Parathyroid adenoma (tissue), 2 donors: ENCODE data around the gene CCDC32.

Experiments used
- H2AFZ ChIP-seq: fragments of 300-600 bp; sonication (generic); one replicate; pipeline ENCODE4 v1.7.0; 2017; ENCODE audit warnings: antibody characterized with exemption, mild to moderate bottlenecking
- H3K27ac ChIP-seq: fragments of 300-600 bp; sonication (generic); one replicate; pipeline ENCODE4 v1.7.0; 2017
- H3K27me3 ChIP-seq: fragments of 300-600 bp; sonication (generic); one replicate; pipeline ENCODE4 v1.7.0; 2017; ENCODE audit warnings: low read length; ENCODE audit not compliant: control insufficient read depth, insufficient read depth
- H3K36me3 ChIP-seq: fragments of 300-600 bp; sonication (generic); one replicate; pipeline ENCODE4 v1.7.0; 2017; ENCODE audit warnings: low read length; ENCODE audit not compliant: control insufficient read depth, insufficient read depth
- H3K4me1 ChIP-seq: fragments of 300-600 bp; sonication (generic); one replicate; pipeline ENCODE4 v1.7.0; 2017; ENCODE audit warnings: control low read depth
- H3K4me2 ChIP-seq: fragments of 300-600 bp; sonication (generic); one replicate; pipeline ENCODE4 v1.7.0; 2017; ENCODE audit warnings: low read length
- H3K4me3 ChIP-seq: fragments of 300-600 bp; sonication (generic); one replicate; pipeline ENCODE4 v1.7.0; 2017; ENCODE audit warnings: low read depth, low read length
- H3K79me2 ChIP-seq: fragments of 300-600 bp; sonication (generic); one replicate; pipeline ENCODE4 v1.7.0; 2017; ENCODE audit warnings: control low read depth
- H3K9ac ChIP-seq: fragments of 300-600 bp; sonication (generic); one replicate; pipeline ENCODE4 v1.7.0; 2017; ENCODE audit warnings: mild to moderate bottlenecking
- H3K9me3 ChIP-seq: fragments of 300-600 bp; sonication (generic); one replicate; pipeline ENCODE4 v1.7.0; 2017; ENCODE audit warnings: low read length; ENCODE audit not compliant: control insufficient read depth
- TF ChIP-seq, protein P1 (sequence below): fragments of 300-600 bp; sonication (generic); IDR thresholded peaks from one replicate; pipeline ENCODE4 v1.7.0; 2017; ENCODE audit warnings: antibody characterized with exemption, mild to moderate bottlenecking
- donor health status: primary hyperparathyroidism.

Gene CCDC32

DNA sequence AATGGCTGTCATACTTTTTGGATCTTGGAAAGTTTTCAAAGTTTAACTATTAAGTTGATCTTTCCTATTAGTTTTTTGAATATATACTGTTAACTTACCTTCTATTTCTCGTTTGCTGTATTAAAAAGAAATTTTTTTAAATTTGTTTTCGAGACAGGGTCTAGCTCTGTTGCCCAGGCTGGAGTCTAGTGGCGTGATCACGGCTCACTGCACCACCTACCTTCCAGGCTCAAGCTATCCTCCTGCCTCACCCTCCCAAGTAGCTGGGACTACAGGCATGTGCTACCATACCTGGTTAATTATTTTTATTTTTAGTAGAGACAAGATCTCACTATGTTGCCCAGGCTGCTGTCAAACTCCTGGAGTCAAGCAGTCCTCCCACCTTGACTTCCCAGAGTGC is 33.8 kb upstream of the CCDC32 start:
- TF ChIP-seq, protein P1, sequence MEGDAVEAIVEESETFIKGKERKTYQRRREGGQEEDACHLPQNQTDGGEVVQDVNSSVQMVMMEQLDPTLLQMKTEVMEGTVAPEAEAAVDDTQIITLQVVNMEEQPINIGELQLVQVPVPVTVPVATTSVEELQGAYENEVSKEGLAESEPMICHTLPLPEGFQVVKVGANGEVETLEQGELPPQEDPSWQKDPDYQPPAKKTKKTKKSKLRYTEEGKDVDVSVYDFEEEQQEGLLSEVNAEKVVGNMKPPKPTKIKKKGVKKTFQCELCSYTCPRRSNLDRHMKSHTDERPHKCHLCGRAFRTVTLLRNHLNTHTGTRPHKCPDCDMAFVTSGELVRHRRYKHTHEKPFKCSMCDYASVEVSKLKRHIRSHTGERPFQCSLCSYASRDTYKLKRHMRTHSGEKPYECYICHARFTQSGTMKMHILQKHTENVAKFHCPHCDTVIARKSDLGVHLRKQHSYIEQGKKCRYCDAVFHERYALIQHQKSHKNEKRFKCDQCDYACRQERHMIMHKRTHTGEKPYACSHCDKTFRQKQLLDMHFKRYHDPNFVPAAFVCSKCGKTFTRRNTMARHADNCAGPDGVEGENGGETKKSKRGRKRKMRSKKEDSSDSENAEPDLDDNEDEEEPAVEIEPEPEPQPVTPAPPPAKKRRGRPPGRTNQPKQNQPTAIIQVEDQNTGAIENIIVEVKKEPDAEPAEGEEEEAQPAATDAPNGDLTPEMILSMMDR: no peak
- no peak overlapping the region for H3K4me3 ChIP-seq
- no peak overlapping the region for H2AFZ ChIP-seq

DNA sequence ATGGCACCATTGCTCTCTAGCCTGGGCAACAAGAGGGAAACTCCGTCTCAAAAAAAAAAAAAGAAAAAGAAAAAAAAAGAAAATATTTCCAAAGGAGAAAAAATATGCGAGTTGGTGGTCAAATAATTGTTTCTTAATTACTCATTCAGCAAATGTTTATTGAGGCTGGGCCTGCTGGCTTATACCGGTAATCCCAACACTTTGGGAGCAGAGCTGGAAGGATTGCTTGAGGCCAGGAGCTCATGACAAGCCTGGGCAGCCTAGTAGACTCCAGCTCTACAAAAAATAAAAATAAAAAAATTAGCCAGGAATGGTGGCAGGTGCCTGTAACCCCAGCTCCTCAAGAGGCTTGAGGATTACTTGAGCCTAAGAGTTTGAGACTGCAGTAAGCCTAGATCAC is 33.3 kb upstream of the CCDC32 start:
- Histone ChIP-seq H2AFZ (no peak overlapping the region), H3K79me2 (no peaks in the 10 kb centered on the region), H3K9me3 (no peaks in the 10 kb centered on the region), H3K9ac (no peak overlapping the region), H3K4me3 (no peak overlapping the region), H3K27me3 (no peaks in the 10 kb centered on the region), H3K27ac (no peak overlapping the region), H3K4me2 (no peak overlapping the region), H3K4me1 (no peaks in the 10 kb centered on the region), H3K36me3 (no peaks in the 10 kb centered on the region)
- TF ChIP-seq, protein P1: no peak

More for the DNA sequence above, 33.8 kb upstream of the CCDC32 start:
- no peaks in the 10 kb centered on the region for H3K27me3 ChIP-seq
- H3K9ac ChIP-seq: no peak overlapping the region
- H3K36me3 ChIP-seq: no peaks in the 10 kb centered on the region
- H3K27ac ChIP-seq: no peak overlapping the region
- H3K4me2 ChIP-seq: no peak overlapping the region
- no peaks in the 10 kb centered on the region for H3K79me2 ChIP-seq
- no peaks in the 10 kb centered on the region for H3K4me1 ChIP-seq
- H3K9me3 ChIP-seq: no peaks in the 10 kb centered on the region

DNA sequence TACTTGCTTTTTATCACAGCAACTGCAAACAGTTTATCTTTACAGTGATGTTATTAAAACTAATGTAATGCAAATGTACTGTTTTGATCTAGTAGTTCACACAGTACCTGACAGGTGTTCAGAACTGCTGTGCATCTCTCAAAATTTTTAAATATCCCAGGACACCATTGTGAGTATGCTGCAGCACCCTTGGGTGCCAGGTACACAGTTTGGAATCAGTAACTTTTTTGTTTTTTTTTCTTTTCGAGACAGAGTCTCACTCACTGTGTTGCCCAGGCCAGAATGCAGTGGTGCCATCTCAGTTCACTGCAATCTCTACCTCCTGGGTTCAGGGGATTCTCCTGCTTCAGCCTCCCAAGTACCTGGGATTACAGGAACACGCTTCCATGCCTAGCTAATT is 32.2 kb upstream of the CCDC32 start:
- Histone ChIP-seq H3K36me3 (no peaks in the 10 kb centered on the region), H3K4me1 (no peaks in the 10 kb centered on the region), H3K79me2 (no peaks in the 10 kb centered on the region), H3K4me2 (no peak overlapping the region), H3K27me3 (no peaks in the 10 kb centered on the region), H3K9ac (no peak overlapping the region), H3K9me3 (no peaks in the 10 kb centered on the region), H3K4me3 (no peak overlapping the region), H3K27ac (no peak overlapping the region), H2AFZ (no peak overlapping the region)
- TF ChIP-seq, protein P1: no peak

DNA sequence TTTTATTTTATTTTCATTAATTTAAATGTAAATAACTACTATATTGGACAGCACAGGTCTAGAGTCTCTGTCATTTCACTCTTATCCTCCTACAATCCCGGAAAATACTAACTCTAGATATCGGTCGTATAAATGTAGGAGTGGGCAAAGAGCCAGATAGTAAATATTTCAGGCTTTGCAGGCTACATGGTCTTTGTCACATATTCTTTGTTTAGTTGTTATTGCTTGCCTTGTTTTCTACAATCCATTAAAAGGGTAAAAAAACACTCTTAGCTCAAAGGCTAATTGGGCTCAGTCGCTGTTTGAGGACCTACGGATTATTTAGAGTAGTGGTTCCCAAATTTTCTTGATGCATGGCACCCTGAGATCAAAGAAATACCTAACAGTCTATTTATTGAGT is 30.9 kb upstream of the CCDC32 start:
- no peak overlapping the region for H3K27ac ChIP-seq
- no peaks in the 10 kb centered on the region for H3K27me3 ChIP-seq
- H3K9ac ChIP-seq: no peak overlapping the region
- H3K79me2 ChIP-seq: no peaks in the 10 kb centered on the region
- TF ChIP-seq, protein P1: no peak
- no peaks in the 10 kb centered on the region for H3K4me1 ChIP-seq
- H3K9me3 ChIP-seq: no peaks in the 10 kb centered on the region
- no peak overlapping the region for H3K4me2 ChIP-seq
- no peak overlapping the region for H2AFZ ChIP-seq
- no peaks in the 10 kb centered on the region for H3K36me3 ChIP-seq
- H3K4me3 ChIP-seq: no peak overlapping the region

DNA sequence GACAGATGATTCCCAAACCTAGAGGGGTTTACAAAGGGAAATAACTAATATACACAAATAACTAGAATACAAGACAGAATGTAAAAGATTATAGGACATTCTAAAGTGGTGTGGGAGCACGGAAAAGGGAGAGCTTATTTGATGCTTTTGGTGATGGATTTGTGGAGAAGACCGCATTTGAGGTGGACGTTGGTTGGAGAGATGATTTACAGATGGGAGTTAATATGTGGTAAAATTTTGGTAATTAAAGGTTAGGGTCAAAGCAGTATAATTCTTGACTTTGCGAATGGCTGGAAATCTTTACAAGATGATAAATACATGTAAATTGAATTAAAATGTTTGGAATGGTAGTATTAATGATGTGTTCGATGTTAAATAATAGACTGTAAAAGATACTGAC is 30.4 kb upstream of the CCDC32 start:
- Histone ChIP-seq H3K4me2 (peak overlapping the region; percentile 92), H3K79me2 (no peaks in the 10 kb centered on the region), H3K9ac (no peak overlapping the region), H3K4me3 (no peak overlapping the region), H3K9me3 (no peaks in the 10 kb centered on the region), H3K36me3 (no peaks in the 10 kb centered on the region), H2AFZ (peak overlapping the region; percentile 87), H3K27ac (no peak overlapping the region), H3K27me3 (no peaks in the 10 kb centered on the region), H3K4me1 (no peaks in the 10 kb centered on the region)
- TF ChIP-seq, protein P1: no peak
